ENCODE measurements around the gene GH2.
"Not testable (repeated sequence)": the region's sequence is repeated elsewhere in the genome, so short reads cannot be mapped to it uniquely, and the experiment has no call there.

The GH2 gene

GRCh38 chr17:63843910-63844677 is 37.6 kb downstream of the GH2 start:
- no peak for DNase-seq (ENCODE audit: low read depth)
- H3K4me3 ChIP-seq (ENCODE audit: low read depth, low read length), result no peak overlapping the region

DNA sequence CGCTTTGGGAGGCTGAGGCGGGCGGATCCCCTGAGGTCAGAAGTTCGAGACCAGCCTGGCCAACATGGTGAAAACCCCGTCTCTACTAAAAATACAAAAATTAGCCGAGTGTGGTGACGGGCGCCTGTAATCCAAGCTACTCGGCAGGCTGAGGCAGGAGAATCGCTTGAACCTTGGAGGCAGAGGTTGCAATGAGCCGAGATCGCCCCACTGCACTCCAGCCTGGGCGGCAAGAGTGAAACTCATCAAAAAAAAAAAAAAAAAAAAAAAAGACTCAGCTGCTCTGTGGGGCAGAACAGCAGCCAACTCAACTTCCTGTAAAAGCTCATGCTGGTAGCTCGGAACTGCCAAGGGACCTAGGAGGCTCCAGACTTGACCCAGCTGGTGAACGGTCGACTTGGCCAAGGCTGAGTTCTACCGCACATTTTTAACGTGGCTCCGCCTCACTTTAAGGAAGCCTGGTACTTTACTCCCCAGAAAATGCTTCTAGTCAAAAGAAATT is 38.3 kb downstream of the GH2 start:
- DNase-seq (ENCODE audit: low read depth), result not testable (repeated sequence)

GRCh38 chr17:63842540-63843386 is 39.0 kb downstream of the GH2 start, which contains the start of gene SMARCD2:
TSS of gene SMARCD2 (minus strand) at chr17:63842685. CDS start at chr17:63842674, 11 bp downstream.
- peak within 1 kb of the TSS; percentile 86 for H3K4me3 ChIP-seq (ENCODE audit: low read depth, low read length)
- DNase-seq (ENCODE audit: low read depth), result peak; percentile 99

More for the DNA sequence above, 38.3 kb downstream of the GH2 start:
- H3K4me3 ChIP-seq (ENCODE audit: low read depth, low read length), result peak overlapping the region; percentile 42

DNA sequence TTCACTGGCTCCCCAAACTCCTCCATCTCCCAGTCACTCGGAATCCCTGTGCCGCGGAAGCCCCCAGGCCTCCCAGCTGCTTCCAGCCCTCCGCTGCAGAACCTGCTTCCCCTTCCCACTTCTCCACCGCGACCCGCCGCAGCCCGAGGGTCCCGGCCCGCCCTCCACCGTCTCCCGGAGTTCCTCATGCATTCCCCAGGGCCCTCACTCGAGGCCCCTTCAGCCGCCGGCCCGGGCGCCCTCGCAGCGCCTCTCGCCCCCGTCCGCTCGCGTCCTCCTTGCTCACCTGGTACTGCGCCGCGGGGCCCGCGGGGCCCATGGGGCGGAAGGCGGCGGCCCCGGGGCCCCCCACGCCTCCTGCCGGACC is 39.6 kb downstream of the GH2 start:
- no peak for DNase-seq (ENCODE audit: low read depth)
- H3K4me3 ChIP-seq (ENCODE audit: low read depth, low read length), result peak overlapping the region; percentile 86

- H3K4me3 ChIP-seq (ENCODE audit: low read depth, low read length), result peak overlapping the region; percentile 86
- no peak for DNase-seq (ENCODE audit: low read depth)
Observed at GRCh38 chr17:63841350-63842172, 40.2 kb downstream of the GH2 start.

DNA sequence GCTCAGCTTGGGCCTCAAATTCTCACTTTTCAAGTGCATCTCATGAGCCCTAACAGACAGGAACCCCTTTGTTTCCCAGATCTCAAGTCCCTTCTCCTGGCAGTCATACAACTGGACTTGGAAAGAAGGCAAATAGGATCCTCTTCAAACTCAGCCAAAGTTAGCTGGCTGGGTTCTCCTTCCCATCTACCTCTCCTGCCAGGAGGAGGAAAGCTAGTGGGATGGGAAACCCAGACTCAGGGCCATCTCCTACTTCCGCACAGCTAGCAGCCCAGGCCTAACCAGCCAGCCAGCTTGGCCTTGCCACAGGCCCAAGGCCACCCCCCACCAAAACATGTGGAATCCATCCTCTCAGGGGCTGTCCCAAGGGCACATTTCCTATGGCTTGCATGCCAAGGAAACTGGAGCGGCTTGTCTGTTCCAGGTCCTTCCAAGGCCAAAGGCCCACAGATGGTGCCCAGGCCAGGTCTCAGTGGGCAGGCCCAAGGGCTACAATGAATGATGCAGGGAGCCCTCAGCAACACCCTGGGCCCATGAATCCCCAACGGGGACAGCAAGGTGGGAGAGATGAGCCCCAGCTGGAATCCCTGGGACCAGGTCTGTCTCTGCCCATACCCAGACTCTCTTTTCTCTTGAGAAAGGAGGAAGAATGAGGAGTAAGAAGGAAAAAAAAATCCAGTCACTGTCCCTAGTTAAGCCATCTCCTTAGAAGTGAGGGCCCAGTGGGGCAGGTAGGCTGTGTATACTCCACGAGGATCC is 41.0 kb downstream of the GH2 start:
- no peak for DNase-seq (ENCODE audit: low read depth)
- H3K4me3 ChIP-seq (ENCODE audit: low read depth, low read length), result peak overlapping the region; percentile 86

DNA sequence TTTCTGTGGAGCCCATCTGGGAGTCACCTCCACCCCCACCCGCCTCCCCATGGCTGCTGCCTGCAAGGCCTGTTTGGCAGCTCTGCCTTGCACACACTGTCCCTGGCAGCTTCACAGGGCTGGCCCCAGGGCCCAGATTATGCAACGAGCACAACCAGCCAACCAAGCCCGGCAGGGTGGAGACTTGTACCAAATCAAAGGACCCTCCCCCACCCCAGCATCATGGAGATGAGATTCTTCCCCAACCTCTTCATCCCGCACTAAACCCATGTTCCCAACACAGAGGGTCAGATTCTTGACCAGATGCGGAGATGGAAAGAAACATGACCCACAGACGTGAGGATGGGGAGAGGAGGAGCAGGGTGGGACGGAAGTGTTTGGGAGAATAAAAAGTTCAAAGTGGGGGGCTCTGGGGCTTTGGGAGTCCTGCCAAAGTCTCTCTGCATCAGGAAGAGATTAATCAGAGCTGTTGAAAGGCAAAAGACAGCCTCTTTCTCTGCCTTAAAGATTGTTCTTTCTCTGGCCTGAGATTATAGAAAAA is 43.0 kb downstream of the GH2 start:
- DNase-seq (ENCODE audit: low read depth), result peak; percentile 91
- H3K4me3 ChIP-seq (ENCODE audit: low read depth, low read length), result peak overlapping the region; percentile 25

GRCh38 chr17:63837962-63838600 is 43.7 kb downstream of the GH2 start:
- H3K4me3 ChIP-seq (ENCODE audit: low read depth, low read length), result no peak overlapping the region
- no peak for DNase-seq (ENCODE audit: low read depth)

DNA sequence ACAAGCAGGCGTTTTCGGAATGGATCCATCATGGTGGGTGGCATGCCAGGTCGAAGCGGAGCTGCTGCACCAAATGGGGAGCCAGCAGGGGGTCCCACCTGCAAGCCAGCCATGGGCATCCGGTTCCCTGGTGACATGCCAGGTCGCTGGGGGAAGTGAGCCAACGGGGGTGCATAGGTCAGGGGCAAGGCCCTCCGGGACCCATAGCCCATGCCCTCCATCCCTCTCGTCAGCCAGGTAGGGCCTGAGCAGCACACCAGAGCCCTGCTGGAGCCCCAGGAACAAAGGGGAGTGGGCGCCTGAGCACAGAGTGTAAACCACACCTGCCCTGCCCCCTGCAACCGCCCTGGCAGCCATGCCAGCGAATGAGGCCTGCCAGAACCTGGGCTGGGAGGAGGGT is 44.3 kb downstream of the GH2 start:
- no peak overlapping the region for H3K4me3 ChIP-seq (ENCODE audit: low read depth, low read length)
- DNase-seq (ENCODE audit: low read depth), result no peak

DNA sequence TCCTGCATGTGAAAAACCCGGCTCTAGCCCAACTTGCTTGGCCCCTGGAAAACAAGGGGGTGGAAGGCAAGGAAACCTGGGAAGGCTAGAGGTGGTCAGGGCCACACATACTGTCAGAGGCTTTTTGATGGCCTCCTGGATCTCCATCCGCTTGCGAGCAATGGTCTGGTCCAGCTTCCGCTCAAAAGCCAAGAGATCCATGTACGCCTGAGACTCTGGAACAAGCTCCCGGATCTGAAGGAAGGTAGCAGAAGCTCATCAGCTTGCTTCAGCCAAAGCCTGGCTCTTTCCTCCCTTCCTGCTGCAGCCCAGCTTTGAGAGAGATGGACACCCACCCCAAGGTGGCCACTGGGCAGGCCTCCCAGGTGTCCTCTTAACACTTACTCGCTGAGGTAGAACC is 44.9 kb downstream of the GH2 start:
- no peak for DNase-seq (ENCODE audit: low read depth)
- H3K4me3 ChIP-seq (ENCODE audit: low read depth, low read length), result no peak overlapping the region

- H3K4me3 ChIP-seq (ENCODE audit: low read depth, low read length), result no peak overlapping the region
- DNase-seq (ENCODE audit: low read depth), result no peak
Observed at GRCh38 chr17:63835167-63835720, 46.5 kb downstream of the GH2 start.

- DNase-seq (ENCODE audit: low read depth), result peak; percentile 49
- no peak overlapping the region for H3K4me3 ChIP-seq (ENCODE audit: low read depth, low read length)
Observed at GRCh38 chr17:63834431-63835166, 47.1 kb downstream of the GH2 start.

- no peak for DNase-seq (ENCODE audit: low read depth)
- no peak overlapping the region for H3K4me3 ChIP-seq (ENCODE audit: low read depth, low read length)
Observed at GRCh38 chr17:63833741-63834373, 47.9 kb downstream of the GH2 start.

GRCh38 chr17:63833026-63833740 is 48.6 kb downstream of the GH2 start:
- no peak overlapping the region for H3K4me3 ChIP-seq (ENCODE audit: low read depth, low read length)
- no peak for DNase-seq (ENCODE audit: low read depth)

- no peak overlapping the region for H3K4me3 ChIP-seq (ENCODE audit: low read depth, low read length)
- DNase-seq (ENCODE audit: low read depth), result no peak
Observed at GRCh38 chr17:63832455-63832854, 49.3 kb downstream of the GH2 start.

GRCh38 chr17:63832014-63832413 is 49.7 kb downstream of the GH2 start:
- no peak for DNase-seq (ENCODE audit: low read depth)
- H3K4me3 ChIP-seq (ENCODE audit: low read depth, low read length), result no peak overlapping the region
